ENCODE measurements around the gene MDC1.
A peak's percentile ranks its signal among the peaks of the same experiment; 100 is the strongest.
"Not testable (repeated sequence)": the region's sequence is repeated elsewhere in the genome, so short reads cannot be mapped to it uniquely, and the experiment has no call there.

MDC1 gene

GRCh38 chr6:30725713-30726505 is 8.8 kb upstream of the MDC1 start:
- no peak for DNase-seq (ENCODE audit: low read depth in 2 of 2)

DNA sequence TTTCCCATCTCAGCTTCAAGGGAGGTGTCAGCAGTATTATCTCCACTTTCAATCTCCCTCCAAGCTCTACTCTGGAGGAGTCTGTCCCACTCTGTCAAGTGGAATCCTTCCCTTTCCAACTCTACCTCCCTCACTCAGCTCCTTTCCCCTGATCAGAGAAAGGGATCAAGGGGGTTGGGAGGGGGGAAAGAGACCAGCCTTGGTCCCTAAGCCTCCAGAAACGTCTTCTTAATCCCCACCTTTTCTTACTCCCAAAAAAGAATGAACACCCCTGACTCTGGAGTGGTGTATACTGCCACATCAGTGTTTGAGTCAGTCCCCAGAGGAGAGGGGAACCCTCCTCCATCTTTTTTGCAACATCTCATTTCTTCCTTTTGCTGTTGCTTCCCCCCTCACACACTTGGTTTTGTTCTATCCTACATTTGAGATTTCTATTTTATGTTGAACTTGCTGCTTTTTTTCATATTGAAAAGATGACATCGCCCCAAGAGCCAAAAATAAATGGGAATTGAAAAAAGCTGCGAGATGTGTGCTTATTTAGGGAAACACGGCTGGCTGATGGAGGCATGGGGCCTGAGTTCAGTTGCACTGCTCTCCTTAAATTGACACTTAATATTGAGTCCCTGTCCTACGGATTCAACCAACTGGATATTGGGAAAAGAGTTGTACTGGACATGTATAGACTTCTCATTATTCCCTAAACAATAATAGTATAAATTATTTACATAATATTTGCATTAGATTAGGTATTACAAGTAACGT is 8.0 kb upstream of the MDC1 start:
- no peak for DNase-seq (ENCODE audit: low read depth in 2 of 2)

GRCh38 chr6:30723843-30724741 is 7.0 kb upstream of the MDC1 start:
- DNase-seq (ENCODE audit: low read depth in 2 of 2) = not testable (repeated sequence)

GRCh38 chr6:30723159-30723842 is 6.2 kb upstream of the MDC1 start:
- DNase-seq (ENCODE audit: low read depth in 2 of 2) = not testable (repeated sequence)

- DNase-seq (ENCODE audit: low read depth in 2 of 2) = peak; percentile 62 to 75
These were observed 5.4 kb upstream of the MDC1 start for GRCh38 chr6:30722280-30723112.

- DNase-seq (ENCODE audit: low read depth in 2 of 2) = not testable (repeated sequence)
These were observed 4.9 kb upstream of the MDC1 start for GRCh38 chr6:30722025-30722279.

GRCh38 chr6:30721198-30722024 is 4.3 kb upstream of the MDC1 start:
- peak; percentile 92 to 95 for DNase-seq (ENCODE audit: low read depth in 2 of 2)

DNA sequence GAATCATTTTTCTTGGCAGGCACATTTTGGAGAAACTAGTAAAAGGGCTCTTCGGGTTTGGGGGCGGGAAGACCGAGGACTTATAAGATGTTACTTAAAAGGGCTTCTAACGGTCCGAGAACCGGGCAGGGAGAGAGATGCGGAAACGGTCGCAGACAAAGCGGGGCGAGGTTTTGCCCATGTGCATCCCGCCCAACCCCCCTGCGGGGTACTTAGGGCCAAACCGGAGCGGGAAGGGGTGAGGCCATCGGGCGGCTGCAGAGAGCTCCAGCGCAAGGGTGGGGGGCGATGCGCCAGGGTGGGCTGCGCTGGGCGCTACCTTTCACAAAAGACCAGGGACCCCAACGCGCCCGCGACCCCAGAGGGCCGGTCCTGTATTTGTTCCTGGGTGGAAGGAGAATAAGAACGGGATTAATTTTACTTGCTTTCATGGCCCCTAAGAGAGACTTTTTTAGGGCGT is 3.7 kb upstream of the MDC1 start:
- peak; percentile 14 to 44 for DNase-seq (ENCODE audit: low read depth in 2 of 2)

DNA sequence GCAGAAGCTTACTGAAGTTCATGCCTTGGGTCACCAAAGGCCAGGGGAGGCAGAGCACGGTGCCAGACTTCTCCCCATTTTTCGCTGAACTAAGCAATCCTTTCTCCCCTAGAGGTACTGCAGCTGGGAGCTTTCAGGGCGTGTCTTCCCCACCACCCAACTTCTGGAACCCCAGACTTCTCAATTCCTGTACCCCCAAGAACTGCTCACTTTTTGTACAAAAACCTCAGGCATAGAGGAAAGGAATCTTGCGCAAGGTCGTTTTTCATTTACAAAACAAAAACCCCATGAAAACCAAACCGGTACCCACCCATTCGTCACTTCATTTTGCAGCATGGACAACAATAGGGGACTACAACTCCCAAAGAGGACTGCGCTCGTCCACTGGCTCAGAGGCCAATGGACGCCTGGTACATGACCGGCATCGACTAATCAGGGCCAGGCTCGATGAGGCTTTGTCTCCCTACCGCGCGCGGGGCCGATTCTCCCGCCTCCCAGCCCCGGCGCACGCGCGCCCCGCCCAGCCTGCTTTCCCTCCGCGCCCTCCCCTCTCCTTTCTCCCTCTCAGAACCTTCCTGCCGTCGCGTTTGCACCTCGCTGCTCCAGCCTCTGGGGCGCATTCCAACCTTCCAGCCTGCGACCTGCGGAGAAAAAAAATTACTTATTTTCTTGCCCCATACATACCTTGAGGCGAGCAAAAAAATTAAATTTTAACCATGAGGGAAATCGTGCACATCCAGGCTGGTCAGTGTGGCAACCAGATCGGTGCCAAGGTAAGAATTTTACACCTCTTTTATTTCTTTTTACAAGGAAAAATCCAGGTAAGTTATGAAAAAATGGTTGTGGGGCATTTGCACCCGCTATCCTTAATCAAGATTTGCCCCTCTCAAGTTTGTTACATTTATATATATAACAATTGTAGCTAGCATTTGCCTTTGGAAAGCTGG is 3.0 kb upstream of the MDC1 start, which contains the start of gene TUBB:
TUBB (plus strand) TSS at position 562 of the 947 bp plus-strand sequence; CDS start at position 717, 155 bp downstream.
- peak; percentile 86 to 89 for DNase-seq (ENCODE audit: low read depth in 2 of 2)

DNA sequence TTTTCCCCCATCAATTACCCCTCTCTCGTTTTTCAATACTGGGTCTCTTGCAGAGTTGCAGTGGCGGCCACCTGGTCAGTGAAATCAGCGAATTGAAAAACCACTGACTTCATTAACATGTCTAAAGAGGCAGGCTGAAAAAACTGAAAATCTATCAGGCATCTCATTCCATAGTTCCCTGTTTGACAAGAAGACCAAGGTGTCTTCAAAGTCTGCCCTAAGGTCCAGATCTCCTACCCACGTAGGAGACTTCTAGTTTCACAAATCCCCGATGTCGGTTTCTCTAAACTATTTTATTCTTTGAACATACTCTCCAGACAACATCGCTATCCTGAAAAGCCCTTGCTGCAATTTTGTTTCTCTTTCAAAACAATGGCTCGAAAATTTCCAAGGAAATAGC is 2.3 kb upstream of the MDC1 start:
- no peak for DNase-seq (ENCODE audit: low read depth in 2 of 2)

DNA sequence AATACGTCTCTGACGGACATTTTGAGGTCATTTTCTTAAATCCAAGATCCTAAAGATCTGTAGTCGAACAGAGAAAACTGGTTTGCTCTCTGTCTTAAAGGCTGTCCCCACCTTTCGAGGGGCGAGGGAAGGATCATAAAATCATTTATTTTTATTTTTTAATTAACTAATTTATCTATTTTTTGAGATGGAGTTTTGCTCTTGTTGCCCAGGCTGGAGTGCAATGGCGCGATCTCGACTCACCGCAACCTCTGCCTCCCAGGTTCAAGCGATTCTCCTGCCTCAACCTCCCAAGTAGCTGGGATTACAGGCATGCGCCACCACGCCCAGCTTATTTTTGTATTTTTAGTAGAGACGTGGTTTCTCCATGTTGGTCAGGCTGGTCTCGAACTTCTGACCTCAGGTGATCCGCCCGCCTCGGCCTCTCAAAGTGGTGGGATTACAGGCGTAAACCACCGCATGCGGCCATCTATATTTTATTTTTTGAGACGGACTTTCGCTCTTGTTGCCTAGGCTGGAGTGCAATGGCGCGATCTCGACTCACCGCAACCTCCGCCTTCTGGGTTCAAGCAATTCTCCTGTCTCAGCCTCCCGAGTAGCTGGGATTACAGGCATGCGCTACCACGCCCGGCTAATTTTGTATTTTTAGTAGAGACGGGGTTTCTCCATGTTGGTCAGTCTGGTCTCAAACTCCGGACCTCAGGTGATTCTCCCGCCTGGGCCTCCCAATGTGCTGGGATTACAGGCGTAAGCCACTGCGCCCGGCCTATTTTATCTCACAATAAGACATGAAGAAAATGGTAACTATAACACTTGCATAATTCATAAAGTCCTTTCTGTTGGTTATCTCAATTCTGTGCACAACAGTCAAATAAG is 1.0 kb upstream of the MDC1 start:
- not testable (repeated sequence) for DNase-seq (ENCODE audit: low read depth in 2 of 2)

DNA sequence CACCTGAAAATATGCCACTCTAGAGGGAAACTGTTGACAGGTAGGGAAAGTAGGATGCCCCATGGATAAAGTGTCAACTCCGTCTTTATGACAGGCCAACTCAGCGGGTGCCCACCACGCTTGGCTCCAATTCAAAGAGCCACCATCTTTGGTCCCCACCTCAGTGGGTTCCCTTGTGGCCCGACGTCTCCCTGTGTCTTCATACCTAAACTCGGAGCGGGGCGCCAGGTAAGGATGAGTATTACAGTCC is 277 bp downstream of the MDC1 start:
- DNase-seq (ENCODE audit: low read depth in 2 of 2) = no peak

DNA sequence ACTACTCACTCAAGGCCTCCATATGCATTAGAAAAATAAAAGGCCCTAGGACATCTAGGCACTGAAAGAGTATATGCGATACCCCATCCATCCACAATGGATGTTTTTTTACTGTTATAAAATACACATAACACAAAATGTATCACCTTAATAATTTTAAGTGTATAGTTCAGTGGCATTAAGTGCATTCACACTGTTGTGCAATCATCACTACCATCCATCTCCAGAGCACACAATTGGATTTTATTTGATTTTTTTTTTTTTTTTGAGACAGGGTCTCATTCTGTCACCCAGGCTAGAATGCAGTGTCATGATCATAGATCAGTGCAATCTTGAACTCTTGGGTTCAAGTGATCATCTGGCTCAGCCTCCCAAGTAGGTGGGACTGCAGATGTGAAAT is 2.8 kb downstream of the MDC1 start:
- no peak for DNase-seq (ENCODE audit: low read depth in 2 of 2)

- DNase-seq (ENCODE audit: low read depth in 2 of 2) = no peak
These were observed 4.6 kb downstream of the MDC1 start for GRCh38 chr6:30712441-30712945.

DNA sequence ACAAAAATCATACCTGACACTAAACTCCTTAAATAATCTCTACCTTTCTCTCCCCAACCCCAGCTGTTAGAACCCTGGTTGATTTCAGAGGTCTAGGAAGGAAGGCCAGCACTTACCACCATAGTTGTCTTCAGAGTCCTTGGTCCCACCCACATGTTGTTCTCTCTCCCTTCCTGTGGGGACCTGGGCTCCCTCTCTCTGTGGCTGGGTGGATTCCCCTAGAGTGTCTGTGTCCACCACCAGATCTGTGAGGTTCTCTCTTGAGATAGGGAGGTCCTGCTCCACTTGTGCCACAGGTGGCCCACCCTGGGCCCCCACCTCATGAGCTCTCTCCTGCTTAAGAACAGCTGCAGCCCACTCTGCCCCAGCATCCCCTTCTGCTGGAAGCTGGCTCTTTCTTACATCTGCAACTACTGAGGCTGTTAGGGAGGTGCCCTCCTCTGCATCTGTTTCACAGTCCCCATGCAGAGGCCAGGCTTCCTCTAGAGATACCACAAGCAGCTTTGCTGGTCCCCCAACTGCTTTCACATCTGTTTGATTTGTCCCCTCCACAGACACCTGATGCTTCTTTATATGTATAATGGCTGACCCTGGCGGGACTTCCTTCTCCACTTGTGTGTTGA is 5.2 kb downstream of the MDC1 start:
- no peak for DNase-seq (ENCODE audit: low read depth in 2 of 2)

GRCh38 chr6:30709101-30709868 is 7.8 kb downstream of the MDC1 start:
- no peak for DNase-seq (ENCODE audit: low read depth in 2 of 2)

Data from activated CD8-positive, alpha-beta memory T cell treated with anti-CD3 and anti-CD28 coated beads for 4 hours (primary cell).